Ishikawa (cell line): ENCODE measurements around the gene ALDH7A1.

Experiments
- CEBPB ChIP-seq: IDR thresholded peaks from 2 replicates; pipeline ENCODE4 v1.6.1; 2012
- CREB1 ChIP-seq: IDR thresholded peaks from 2 replicates; pipeline ENCODE4 v1.6.1; 2012; ENCODE audit warnings: low read depth
- EGR1 ChIP-seq: IDR thresholded peaks from 2 replicates; pipeline ENCODE4 v1.6.1; 2012
- EP300 ChIP-seq: IDR thresholded peaks from 2 replicates; pipeline ENCODE4 v1.6.1; 2012; ENCODE audit warnings: borderline replicate concordance
- FOXM1 ChIP-seq: IDR thresholded peaks from 2 replicates; pipeline ENCODE4 v1.6.1; 2012; ENCODE audit warnings: low read depth, borderline replicate concordance
- NFIC ChIP-seq: IDR thresholded peaks from 2 replicates; pipeline ENCODE4 v1.6.1; 2012
- RAD21 ChIP-seq: IDR thresholded peaks from 2 replicates; pipeline ENCODE4 v1.6.1; 2012; ENCODE audit warnings: low read depth
- TAF1 ChIP-seq: IDR thresholded peaks from 2 replicates; pipeline ENCODE4 v1.6.1; 2012; ENCODE audit warnings: low read depth, mild to moderate bottlenecking
- TCF12 ChIP-seq: IDR thresholded peaks from 2 replicates; pipeline ENCODE4 v1.6.1; 2012; ENCODE audit warnings: low read depth
- TEAD4 ChIP-seq: IDR thresholded peaks from 2 replicates; pipeline ENCODE4 v1.6.1; 2012
- YY1 ChIP-seq: IDR thresholded peaks from 2 replicates; pipeline ENCODE4 v1.6.1; 2012; ENCODE audit warnings: low read depth
- ZBTB7A ChIP-seq: IDR thresholded peaks from 2 replicates; pipeline ENCODE4 v1.6.1; 2012; ENCODE audit warnings: low read depth
- TF ChIP-seq, protein P1 (sequence below): IDR thresholded peaks from 2 replicates; pipeline ENCODE4 v1.6.1; 2012; ENCODE audit warnings: low read depth, mild to moderate bottlenecking
- TF ChIP-seq, protein P2 (sequence below): IDR thresholded peaks from 2 replicates; pipeline ENCODE4 v1.6.1; 2012
- TF ChIP-seq, protein P3 (sequence below): IDR thresholded peaks from 2 replicates; pipeline ENCODE4 v1.6.1; 2012

Gene ALDH7A1

DNA sequence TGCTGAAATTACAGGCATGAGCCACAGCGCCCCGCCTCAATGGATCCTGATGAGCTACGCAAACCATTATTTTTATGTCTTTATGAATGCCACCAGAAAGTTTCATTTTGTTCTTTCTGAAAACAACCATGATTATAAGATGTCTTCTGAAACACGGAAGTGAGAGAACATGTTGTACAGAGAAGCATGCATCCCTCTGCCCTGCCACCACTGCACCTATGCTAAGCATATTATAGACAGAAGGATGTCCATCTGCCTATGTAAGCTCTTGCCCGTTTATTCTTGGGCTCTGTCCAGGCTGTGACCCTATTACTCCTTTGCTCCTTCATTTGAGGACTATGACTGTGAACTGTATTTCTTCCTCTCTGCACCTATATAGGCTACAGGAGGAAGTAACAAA is 97.5 kb downstream of the ALDH7A1 start:
- TF ChIP-seq FOXM1, result no peak
- no peak for TF ChIP-seq EP300
- TF ChIP-seq, protein P1, sequence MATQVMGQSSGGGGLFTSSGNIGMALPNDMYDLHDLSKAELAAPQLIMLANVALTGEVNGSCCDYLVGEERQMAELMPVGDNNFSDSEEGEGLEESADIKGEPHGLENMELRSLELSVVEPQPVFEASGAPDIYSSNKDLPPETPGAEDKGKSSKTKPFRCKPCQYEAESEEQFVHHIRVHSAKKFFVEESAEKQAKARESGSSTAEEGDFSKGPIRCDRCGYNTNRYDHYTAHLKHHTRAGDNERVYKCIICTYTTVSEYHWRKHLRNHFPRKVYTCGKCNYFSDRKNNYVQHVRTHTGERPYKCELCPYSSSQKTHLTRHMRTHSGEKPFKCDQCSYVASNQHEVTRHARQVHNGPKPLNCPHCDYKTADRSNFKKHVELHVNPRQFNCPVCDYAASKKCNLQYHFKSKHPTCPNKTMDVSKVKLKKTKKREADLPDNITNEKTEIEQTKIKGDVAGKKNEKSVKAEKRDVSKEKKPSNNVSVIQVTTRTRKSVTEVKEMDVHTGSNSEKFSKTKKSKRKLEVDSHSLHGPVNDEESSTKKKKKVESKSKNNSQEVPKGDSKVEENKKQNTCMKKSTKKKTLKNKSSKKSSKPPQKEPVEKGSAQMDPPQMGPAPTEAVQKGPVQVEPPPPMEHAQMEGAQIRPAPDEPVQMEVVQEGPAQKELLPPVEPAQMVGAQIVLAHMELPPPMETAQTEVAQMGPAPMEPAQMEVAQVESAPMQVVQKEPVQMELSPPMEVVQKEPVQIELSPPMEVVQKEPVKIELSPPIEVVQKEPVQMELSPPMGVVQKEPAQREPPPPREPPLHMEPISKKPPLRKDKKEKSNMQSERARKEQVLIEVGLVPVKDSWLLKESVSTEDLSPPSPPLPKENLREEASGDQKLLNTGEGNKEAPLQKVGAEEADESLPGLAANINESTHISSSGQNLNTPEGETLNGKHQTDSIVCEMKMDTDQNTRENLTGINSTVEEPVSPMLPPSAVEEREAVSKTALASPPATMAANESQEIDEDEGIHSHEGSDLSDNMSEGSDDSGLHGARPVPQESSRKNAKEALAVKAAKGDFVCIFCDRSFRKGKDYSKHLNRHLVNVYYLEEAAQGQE, result no peak
- no peak for TF ChIP-seq ZBTB7A
- no peak for TF ChIP-seq TCF12
- no peak for TF ChIP-seq RAD21
- TF ChIP-seq TAF1, result no peak
- TF ChIP-seq YY1, result no peak
- TF ChIP-seq CEBPB, result no peak
- TF ChIP-seq NFIC, result no peak
- TF ChIP-seq EGR1, result no peak
- TF ChIP-seq, protein P2, sequence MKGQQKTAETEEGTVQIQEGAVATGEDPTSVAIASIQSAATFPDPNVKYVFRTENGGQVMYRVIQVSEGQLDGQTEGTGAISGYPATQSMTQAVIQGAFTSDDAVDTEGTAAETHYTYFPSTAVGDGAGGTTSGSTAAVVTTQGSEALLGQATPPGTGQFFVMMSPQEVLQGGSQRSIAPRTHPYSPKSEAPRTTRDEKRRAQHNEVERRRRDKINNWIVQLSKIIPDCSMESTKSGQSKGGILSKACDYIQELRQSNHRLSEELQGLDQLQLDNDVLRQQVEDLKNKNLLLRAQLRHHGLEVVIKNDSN, result no peak
- TF ChIP-seq, protein P3, sequence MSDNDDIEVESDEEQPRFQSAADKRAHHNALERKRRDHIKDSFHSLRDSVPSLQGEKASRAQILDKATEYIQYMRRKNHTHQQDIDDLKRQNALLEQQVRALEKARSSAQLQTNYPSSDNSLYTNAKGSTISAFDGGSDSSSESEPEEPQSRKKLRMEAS, result no peak
- TF ChIP-seq TEAD4, result no peak
- no peak for TF ChIP-seq CREB1

DNA sequence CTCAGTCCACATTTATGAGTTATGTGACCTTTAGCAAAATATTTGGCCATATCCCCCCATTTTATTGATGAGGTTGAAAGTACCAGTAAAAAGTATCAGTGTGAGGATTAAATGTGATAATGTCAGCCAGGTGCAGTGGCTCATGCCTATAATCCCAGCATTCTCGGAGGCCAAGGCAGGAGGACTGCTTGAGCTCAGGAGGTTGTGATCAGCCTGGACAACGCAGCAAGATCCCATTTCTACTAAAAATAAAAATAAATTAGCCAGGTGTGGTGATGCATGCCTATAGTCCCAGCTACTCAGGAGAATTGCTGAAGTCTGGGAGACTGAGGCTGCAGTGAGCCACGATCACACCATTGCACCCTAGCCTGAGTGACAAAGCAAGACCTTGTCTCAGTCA is 100.6 kb downstream of the ALDH7A1 start:
- TF ChIP-seq EGR1, result no peak
- TF ChIP-seq RAD21, result no peak
- TF ChIP-seq TAF1, result no peak
- no peak for TF ChIP-seq EP300
- no peak for TF ChIP-seq CEBPB
- no peak for TF ChIP-seq ZBTB7A
- no peak for TF ChIP-seq YY1
- no peak for TF ChIP-seq NFIC
- TF ChIP-seq FOXM1, result no peak
- TF ChIP-seq TCF12, result no peak
- TF ChIP-seq, protein P1, result no peak
- TF ChIP-seq CREB1, result no peak
- TF ChIP-seq, protein P3, result no peak
- TF ChIP-seq, protein P2, result no peak
- TF ChIP-seq TEAD4, result no peak

DNA sequence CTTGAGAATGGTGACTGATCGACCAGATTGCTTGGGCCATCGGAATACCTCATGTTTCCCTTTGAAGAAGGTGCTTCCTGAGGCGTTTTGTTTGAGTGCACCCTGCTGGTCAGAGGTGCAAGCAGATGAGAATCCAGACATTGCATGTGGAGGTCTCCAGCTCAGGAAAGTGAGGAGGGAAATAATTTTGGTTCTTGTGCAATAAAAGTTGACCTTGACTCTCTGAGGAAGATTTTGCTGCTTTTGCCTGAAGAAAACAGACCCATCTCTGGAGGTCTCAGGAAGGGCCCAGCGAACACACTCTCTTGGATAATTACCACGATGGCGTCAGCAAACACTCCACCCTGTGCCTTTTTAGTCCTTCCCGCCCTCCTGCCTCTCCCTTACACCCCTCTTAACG is 102.1 kb downstream of the ALDH7A1 start:
- TF ChIP-seq CEBPB (no peak), EP300 (no peak), RAD21 (peak; percentile 60), ZBTB7A (no peak), EGR1 (no peak)
- TF ChIP-seq, protein P1, result no peak

DNA sequence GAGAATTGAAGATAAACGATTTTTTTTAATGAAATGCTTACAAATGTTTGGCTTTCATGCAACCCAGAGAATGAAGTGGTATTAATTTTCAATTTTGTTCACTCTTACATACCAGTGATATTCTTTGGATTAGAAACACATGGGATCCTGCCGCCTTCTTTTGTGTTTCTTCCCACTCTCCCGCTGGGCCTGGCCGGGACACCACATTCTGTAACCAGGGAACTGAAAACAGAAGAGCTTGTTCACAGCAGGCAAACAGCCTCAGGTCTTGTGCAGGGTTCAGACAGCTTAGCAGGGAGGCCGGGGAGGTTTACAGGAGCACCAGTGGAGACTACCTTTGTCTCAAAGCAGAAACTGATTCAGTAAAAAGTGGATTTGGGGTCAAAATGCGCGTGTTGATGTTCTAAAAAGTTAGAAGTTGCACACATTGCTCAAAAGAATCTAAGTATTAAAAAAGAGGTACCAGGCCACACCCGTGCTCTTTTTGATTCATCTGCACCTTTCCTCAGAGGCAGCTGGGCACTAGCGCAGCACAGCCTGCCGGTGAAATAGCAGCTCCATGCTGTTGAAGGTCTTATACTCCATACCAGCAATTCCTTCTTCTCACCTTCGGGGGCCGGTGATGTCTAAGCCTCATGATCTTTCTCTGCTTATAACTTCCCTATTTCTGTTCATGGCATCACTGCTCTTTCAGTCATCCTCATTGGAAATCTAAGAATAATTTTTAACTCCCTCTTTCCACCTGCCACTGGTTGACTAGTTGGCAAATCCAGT is 104.7 kb downstream of the ALDH7A1 start:
- peak; percentile 23; the same call in 1 of the 2 replicates for TF ChIP-seq TCF12
- TF ChIP-seq, protein P3, result no peak
- TF ChIP-seq RAD21, result 0 out of 2 replicates have a peak, but pooled peaks have one; percentile 14
- TF ChIP-seq, protein P1, result no peak
- no peak for TF ChIP-seq NFIC
- no peak for TF ChIP-seq CEBPB
- TF ChIP-seq TEAD4, result 0 out of 2 replicates have a peak, but pooled peaks have one; percentile 9
- TF ChIP-seq FOXM1, result 0 out of 2 replicates have a peak, but pooled peaks have one; percentile 19
- TF ChIP-seq EP300, result peak; percentile 67; the same call in 1 of the 2 replicates
